HG02678 (cell line): Measurements from ENCODE around the gene RBPJ.

Experiments used
- ATAC-seq: cut with Tn5 transposase; IDR thresholded peaks from one replicate; pipeline ENCODE4 v1.9.1; 2021; ENCODE audit warnings: mild to moderate bottlenecking, moderate library complexity; ENCODE audit not compliant: unreplicated experiment

Gene RBPJ

DNA sequence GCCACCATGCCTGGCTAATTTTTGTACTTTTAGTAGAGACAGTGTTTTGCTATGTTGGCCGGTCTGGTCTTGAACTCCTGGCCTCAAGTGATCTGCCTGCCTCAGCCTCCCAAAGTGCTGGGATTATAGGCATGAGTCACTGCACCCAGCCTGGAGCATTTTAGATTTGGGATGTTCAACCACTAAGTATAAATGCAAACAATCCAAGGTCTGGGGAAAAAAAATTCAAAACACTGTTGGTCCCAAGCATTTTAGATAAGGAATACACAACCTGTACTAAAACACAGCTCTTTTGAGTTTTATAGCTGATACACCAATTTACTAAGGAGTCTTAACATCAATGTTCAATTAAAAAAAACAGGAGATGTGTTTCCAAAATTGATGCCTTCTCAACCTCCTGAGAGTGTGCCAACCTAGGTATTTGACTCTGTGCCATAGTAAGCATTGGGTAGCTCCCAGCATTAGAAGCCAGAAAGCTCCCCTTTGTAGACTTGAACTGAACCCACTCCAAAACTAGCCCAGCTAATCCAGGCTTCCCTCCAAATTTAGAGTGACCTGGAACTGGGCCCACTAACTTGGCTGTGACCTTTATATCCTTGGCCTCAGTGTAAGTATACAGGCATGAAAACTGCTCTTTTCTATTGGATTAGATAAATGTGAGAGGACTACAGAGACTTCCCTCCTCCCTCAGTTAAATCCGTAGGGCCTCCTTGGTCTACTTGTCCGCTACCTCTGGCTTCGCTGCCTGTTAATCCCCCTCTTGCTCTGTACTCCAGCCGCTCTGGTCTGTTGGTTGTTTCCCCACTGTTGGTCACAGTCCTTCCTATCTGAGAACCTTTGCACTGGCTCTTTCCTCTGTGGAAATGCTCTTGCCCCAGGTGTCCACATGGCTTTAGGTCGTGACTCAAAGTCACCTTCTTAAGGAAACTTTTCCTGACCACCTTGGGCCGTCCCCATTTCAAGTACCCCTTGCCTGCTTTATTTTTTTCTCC lies 91.9 kb downstream of the RBPJ start:
- ATAC-seq: no peak

DNA sequence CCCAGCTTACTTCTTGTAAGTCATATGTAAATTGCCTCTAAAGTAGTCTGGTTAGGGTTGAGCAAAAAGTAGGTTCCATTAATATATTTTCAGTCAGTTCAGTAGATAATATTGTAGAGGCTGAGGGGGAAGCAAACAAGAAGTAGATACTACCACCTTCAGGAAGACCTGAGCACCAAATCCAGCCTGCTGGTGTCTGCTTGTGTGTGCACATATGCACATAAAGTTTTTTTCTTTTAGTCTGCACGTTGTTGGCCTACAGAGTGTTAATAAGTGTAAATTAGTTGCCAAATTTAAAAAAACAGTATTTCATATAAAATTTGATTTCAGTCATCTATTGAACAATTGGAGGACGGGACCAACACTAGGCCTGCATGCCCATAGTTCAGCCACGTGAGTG lies 92.8 kb downstream of the RBPJ start:
- no peak for ATAC-seq

DNA sequence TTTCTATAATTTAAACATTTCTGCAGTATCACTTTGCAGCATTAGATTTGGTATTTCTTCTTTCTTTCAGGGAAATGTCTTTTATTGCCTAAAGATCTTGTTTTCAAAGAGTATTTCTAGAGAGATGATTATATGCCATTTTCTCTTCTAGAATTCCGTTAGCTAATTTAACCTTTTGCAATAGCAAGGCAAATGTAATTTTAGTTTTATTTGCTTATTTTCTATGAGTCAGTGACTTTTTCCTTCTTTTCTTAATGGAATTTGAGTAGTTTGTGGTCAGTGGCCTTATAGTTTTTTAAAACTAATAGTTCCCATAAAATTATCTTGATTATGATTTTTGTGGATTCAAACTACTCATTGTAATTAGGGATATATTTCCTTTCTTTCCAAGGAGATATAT lies 97.3 kb downstream of the RBPJ start:
- no peak for ATAC-seq

DNA sequence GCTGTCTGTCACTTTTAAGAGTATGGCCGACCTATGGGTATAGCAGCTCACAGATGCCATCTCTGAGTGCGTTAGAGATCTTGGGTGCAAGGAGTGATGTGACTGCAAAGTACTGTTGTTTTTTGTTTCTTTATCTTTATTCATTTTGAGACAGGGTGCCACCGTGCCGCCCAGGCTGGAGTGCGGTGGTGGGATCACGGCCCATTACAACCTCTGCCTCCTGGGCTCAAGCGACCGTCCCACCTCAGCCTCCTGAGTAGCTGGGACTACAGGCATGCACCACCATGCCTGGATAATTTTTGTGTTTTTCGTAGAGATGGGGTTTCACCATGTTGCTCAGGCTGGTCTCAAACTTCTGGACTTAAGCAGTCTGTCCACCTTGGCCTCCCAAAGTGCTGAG lies 98.0 kb downstream of the RBPJ start:
- no peak for ATAC-seq

DNA sequence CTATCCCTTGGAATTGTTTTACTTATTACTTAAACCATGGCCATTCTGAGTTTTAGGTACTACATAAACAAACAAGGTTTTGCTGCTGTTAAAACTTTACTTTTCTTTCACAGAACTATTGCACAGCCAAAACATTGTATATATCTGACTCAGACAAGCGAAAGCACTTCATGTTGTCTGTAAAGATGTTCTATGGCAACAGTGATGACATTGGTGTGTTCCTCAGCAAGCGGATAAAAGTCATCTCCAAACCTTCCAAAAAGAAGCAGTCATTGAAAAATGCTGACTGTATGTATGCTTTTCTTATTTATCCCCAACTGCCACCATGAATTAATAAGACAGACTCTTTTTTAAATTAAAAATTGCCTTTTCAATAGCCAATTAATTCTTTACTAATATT lies 99.6 kb downstream of the RBPJ start:
- no peak for ATAC-seq

DNA sequence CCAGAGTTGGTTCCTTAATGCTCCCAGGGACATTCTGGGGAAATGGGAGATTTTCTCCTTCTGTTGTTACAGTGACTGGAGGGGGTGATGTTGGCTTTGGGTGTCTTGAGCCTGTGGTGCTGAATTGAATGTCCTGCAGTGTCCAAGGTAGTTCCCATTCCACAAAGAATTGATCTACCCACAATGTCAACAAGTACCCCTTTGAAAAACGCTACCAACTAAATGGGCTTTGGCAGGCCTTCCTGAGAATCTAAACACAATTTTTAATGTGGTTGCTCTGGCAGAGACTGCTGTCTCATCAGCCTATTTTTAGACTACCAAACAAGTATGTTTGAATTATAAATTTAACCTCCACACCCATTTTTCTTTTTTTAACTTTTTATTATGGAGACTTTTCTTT lies 100.1 kb downstream of the RBPJ start:
- ATAC-seq: no peak

DNA sequence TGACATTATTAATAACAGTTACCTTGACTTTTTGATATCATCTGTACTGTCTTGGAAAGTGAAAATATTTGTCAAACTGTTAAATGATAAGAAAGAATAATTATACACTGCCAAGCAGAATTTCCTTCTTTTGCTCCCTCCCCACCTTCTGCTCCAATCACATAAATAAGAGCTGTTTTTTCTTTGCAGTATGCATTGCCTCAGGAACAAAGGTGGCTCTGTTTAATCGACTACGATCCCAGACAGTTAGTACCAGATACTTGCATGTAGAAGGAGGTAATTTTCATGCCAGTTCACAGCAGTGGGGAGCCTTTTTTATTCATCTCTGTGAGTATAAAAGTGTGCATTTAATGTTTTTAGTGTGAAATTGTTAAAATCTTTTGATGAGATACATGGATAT lies 103.3 kb downstream of the RBPJ start:
- ATAC-seq: no peak

DNA sequence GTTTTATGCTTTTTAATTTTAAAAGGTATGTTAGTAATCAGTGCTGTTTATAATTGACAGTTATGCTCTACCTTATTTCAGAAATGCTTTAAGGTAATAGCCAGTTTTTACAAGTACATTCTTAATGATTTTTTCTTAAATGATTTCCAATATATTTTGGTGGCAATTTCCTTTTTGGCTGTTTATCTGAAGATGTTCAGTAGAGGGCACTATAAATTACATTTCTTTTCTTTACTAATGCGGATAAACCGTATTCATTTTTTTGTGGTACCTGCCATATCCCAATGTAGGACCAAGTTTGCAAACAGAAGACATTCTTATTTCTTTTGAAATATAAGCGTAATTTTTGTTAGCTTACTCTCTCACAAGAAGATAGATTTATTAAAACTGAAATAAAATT lies 104.0 kb downstream of the RBPJ start:
- no peak for ATAC-seq

DNA sequence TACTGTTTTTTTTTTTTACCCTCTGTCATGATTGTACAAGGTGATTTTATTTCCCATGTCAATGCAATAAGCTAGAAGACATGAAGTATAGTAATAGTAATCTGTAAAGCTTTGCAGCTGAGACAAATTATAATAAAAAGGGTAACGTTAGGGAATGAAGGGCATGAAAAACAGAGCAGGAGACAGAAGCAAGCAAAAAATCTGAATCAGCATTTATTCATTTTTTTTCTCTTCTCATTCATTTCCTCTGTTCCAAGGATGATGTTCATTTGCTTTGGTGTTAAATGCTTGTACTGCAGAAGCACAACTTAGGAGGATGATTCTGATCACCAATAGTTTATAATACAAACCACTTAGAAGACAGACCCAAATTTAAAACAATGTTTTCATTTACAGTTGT lies 105.1 kb downstream of the RBPJ start:
- ATAC-seq: no peak

DNA sequence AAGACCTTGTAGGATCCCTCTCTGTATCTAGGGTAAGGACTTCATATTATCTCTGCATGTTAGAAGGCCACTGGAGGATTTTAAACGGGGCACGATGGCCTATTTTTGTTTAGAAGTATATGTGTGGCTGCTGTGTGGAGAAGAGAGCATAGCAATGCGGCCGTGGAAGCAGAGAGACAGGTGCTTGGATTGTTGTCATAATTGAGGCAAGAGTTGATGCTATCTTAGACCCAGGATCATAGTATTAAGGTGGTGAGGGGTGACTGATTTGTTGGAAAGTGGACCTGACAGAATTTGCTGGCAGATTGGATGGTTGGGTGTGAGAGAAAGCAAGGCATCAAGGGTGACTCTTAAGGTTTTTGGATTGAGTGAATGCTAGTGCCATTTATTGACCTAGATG lies 106.1 kb downstream of the RBPJ start:
- no peak for ATAC-seq

DNA sequence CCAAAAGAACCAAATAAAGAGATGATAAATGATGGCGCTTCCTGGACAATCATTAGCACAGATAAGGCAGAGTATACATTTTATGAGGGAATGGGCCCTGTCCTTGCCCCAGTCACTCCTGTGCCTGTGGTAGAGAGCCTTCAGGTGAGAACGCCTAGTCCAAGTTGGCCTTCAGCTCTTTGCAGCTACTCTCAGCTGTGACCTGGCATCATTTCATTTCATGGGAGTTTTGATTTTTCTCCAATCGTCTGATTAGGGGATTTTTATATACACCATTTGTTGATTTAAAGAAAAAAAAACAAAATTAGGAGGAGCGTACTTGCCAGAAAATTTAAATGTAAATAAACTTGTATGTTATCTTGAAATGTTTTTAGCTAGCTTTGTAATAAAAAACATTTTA lies 109.1 kb downstream of the RBPJ start:
- no peak for ATAC-seq

DNA sequence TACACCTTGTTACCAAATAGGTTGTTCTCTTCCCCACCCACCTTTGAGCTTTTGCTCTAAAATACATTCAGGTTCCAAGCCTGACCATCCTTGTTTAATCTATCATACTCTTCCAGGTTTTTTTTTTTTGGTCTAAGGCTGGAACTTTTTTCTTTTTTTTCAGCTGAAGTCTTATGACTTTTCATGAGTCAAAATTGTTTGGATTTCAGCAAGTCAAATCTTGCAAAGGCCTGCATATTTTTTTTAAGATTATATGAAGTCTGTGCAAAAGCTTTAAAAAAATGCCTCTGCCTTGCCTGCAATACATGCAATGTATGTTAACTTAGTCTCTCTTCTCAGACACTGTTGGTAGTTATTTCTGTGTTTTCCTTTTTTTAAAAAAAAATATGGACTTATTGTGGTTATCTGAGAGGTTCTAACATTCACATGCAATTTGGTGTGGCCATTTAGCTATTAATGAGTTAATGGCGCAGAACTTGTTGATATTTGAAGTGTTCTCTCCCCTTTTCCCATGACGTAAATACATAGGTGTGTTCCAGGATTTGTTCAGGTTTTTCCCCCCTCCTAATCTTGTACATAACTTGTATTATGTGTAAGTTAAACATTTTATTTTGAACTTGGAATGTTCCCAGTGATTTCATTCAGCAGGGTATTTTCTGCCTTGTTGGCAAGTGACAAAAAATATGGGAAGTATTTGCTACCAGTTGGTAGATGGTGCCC lies 110.8 kb downstream of the RBPJ start:
- no peak for ATAC-seq

DNA sequence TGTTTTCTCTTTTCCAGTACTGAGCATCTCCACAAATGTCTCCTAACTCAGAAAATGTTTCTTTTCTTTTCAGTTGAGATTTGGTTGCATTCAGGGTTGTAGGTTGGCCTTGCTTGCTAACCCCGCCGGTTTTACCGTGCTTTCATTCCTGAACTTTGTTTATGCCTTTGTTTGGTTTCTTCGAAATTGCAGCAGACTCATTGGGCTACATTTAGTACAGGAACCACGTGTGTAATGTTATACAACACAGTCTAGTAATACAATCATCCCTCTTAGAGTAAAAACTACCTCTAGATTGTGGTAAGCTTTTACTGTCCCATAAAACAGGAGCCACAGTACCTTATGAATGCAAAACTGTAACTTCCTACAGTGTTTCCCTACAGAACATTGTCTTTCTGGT lies 111.6 kb downstream of the RBPJ start:
- no peak for ATAC-seq

DNA sequence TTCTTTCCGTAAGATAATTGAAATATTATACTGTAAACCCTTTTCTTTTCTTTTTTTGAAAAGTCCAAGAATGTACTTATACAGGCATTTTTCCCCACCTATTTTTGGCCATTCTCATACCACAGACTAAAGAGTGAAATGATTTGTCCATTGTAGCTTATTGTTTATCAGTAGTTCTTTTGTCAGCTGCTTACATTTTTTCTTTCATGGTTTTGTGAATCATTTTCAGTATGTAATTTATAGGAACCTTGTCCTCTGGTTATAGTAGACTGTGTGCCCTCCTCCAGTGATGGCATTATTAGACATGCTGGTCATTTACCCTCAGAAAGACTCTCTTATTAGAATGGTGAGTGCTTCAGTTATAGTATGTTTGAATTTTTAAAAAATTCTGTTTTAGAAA lies 112.7 kb downstream of the RBPJ start:
- no peak for ATAC-seq

DNA sequence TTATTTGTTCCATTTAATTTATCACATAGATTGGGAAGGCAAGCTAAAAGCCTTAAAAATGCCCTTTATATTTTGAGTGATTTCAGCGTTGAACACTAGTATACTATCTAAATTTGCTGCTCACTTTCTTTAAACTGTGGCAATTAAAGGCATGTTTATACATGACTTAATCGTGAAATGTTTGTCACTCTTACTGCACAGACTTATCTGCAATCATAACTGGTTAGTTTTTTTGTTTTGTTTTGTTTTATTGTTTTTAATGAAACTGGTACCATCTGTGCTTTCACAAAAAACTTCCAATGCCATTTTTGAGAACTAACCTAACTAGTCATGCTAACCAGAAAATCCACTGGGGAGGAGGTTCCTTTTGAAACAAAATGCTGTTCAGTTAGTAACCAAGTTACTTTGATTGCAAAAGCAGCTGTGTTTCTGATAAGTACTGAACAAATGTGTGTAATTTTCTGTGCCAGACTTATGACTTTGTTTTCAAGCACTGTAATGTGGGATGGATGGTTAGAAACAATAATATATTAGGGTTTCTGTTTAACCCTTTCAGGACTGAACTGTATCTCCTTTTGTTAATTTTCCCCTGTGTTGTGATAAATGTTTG lies 113.3 kb downstream of the RBPJ start:
- no peak for ATAC-seq

DNA sequence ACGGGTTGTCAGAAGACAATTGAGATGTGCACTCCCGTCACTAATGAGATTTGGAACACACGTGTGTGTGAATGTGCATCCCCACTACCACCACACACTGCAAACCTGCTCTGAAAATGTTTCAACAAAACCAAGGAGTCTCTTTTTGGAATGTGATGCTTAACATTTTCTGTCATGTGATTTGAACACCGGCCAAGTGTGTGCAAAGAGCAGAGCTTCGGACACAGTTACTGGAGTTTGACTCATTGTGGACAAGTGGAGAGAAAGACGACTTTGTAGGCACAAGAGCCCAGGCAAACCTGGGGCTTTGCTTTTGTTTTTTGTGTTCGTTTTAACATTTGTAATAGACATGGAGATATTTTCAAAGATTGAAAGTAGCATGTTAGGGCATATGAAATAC lies 120.3 kb downstream of the RBPJ start:
- no peak for ATAC-seq

DNA sequence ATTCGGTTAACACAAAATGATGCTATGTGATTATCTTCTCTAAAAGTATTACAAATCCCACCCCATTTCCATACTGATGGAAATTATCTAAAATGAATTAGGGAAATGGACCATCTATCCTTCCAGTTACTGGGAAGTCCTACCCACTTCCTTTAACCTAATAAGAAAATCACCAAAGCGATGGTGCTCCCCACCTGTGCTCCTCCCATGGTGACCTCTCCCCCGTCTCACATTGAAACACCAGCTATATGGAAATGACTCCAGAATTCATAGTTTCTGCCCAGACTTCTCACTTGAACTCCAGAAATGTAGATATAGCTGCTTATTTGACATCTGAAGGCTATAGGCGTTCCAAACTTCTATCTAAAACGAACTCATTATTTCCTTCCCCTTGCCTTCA lies 121.0 kb downstream of the RBPJ start:
- no peak for ATAC-seq

DNA sequence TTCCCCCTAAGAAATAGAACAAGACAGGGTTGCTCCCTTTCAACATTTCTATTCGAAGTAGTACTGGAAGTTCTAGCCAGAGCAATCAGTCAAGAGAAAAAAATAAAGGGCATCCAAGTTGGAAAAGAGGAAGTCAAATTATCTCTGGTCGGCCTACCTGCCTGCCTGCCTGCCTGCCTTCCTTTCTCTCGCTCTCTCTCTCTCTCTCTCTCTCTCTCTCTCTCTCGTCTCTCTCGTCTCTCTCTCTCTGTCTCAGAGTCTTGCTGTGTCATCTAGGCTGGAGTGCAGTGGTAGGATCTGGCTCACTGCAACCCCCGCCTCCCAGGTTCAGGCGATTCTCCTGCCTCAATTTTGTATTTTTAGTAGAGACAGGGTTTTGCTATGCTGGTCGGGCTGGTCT lies 126.6 kb downstream of the RBPJ start:
- no peak for ATAC-seq

DNA sequence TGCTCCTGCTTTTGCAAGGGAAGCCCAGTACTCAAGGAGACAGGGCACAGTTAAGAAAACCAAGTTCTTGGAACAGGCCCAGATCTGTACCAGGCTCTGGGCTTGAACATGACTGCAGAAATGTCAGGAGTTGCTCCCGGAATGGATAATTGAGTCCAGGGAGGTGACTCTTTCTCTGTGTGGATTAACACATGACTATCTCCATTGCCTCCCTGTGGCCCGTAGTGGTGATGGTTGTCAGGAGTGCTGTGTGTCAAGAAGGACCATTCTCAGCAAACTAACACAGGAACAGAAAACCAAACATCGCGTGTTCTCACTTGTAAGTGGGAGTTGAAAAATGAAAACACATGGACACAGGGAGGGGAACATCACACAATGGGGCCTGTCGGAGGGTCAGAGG lies 129.6 kb downstream of the RBPJ start:
- no peak for ATAC-seq

DNA sequence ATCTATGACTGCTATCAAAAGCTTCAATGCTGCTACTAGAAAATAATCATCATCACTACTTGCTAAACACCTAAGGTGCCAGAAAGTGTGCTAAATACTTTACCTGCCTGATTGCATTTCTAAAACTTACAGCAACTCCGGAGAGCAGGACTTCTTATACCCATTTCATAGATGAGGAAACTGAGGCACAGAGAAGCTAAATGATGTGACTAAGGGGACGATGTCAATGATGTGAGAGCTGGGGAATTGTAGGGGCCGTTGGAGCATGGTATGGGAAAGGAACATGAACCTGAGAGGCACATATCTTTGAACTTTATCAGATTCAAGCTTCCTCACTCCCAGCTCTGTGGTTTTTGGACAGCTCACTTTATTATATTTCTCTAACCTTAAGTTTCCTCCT lies 130.8 kb downstream of the RBPJ start:
- no peak for ATAC-seq

DNA sequence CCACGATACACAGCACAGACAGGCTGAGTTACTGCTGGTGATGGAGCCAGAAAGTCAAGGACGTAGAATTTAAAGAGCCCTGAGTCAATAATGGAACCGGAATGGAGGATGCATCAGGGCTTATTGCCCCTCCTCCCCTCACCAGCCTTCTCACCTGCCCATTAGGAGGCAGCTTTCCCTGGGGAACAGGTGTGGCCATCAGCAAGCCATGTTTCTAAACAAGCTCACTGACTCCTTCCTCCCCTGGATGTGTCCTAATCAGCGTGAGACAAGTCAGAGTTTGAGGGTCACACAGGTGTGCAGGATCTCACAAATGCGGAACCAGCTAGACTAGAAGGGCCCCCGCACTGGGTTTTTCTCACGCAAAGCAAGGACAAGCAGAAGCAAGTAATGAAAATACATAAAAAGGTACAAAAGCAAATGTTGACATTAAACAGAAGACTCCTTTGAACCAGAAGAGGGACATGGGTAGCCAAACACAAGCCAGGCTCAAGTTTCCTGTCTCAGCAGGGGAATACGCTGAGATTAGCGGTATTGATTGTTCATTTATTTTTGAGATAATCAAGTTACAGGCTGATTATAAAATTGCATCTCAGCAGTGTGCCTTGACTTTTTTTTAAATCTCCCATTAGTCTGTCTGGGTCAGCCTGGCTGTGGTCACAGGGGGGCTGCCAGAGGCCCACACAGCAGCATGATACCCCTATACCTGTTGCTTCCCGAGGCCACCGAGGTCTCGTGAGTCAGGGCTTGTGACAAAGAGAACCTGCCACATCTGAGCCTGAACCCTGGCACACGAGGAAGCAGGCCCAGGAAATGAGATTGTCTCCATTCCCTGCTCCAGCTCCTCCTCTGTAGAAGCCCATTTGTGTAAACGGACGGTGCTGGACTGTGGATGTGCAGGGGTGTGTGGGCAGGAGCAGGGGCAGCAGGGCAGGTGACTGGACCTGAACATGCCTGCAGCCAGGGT lies 132.0 kb downstream of the RBPJ start:
- ATAC-seq: no peak
